ENCODE measurements around the gene RAC2.

DNA sequence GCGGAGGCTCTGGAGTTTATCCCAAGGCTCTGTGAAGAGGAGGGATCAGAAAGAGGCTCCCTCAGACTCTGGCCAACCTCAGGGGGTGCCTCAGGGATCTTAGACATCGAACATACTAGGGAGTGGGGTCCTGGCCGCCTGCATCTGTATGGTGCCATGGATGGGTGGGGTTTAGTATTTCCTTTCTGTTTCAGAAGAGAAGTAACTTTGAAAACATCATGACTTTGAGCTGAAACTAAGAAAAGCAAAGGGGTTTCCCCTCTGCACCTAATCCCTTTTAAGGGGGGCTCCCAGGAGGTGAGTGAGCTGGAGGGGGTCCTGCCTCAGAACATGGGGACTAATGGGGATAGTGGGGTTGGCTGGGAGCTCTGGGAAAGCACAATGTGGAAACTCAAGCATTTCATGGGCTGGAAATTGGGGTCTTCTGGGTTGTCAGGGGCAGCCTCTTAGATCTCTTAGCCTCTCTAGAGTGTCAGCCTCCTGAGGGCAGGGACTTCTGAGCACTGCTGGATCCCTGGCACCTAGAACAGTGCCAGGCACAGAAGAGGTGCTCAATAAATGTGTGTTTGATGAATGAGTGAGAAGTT lies 20.0 kb downstream of the RAC2 start:
- TF ChIP-seq, protein P1, sequence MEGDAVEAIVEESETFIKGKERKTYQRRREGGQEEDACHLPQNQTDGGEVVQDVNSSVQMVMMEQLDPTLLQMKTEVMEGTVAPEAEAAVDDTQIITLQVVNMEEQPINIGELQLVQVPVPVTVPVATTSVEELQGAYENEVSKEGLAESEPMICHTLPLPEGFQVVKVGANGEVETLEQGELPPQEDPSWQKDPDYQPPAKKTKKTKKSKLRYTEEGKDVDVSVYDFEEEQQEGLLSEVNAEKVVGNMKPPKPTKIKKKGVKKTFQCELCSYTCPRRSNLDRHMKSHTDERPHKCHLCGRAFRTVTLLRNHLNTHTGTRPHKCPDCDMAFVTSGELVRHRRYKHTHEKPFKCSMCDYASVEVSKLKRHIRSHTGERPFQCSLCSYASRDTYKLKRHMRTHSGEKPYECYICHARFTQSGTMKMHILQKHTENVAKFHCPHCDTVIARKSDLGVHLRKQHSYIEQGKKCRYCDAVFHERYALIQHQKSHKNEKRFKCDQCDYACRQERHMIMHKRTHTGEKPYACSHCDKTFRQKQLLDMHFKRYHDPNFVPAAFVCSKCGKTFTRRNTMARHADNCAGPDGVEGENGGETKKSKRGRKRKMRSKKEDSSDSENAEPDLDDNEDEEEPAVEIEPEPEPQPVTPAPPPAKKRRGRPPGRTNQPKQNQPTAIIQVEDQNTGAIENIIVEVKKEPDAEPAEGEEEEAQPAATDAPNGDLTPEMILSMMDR (IDR thresholded peaks at IDR 0.05) = no peak
- TF ChIP-seq POLR2A (IDR thresholded peaks at IDR 0.05) = no peak
